C4-2B (cell line): Measurements from ENCODE around the gene DNAJC5.

ENCODE experiments used
- H3K27ac ChIP-seq: fragments of 450-650 bp; 2 replicates; pipeline ENCODE4 v1.5.1; 2017
- ZFX ChIP-seq: fragments of 450-650 bp; IDR thresholded peaks from 2 replicates; pipeline ENCODE4 v1.6.1; 2017
- TF ChIP-seq, protein P1 (sequence below): fragments of 450-650 bp; conservative IDR thresholded peaks from 2 replicates; pipeline ENCODE4 v1.5.1; 2017; ENCODE audit warnings: mild to moderate bottlenecking

Gene DNAJC5

DNA sequence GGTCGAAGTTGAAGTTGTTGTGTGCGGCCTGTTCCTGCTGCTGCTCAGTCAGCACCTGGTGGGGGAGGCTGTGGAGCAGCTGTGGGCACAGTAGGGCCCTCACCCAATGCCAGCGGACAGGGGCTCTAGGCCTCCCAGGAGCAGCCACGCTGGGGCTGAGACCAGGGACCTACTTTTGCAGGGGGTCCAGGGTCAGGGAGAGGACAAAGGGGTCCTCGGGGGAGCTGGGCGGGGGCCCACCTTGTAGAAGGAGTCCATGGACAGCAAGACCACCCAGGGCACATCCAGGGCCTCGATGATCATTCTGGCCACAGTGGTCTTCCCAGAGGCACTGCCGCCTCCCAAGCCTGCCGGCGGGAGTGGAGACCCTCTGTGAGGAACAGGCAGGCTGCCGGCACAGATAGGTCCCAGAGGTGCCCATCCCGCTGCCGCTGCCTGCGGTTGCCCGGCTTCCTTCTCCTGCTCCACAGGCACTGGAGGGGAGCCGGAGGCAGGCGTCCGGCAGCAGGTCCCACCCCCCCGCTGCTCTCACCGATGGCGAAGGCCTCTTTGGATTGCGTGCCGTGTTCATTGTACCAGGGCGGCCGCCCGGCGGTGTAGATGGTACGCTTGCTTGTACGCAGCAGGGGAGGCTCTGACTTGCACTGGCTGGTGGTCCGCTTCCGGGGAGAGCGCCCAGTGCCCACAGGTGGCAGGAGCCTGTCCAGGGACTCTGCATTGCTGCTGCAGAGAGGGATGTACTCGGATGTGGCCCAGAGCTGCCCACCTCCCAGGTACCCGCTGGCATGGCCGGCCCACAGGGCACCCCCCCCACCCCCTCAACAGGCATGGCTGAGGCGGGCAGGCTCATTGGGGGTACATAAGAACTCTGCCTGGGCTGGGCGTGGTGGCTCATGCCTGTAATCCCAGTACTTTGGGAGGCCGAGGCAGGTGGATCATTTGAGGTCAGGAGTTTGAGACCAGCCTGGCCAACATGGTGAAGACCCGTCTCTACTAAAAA lies 51.3 kb downstream of the DNAJC5 start:
- TF ChIP-seq ZFX: no peak
- TF ChIP-seq, protein P1, sequence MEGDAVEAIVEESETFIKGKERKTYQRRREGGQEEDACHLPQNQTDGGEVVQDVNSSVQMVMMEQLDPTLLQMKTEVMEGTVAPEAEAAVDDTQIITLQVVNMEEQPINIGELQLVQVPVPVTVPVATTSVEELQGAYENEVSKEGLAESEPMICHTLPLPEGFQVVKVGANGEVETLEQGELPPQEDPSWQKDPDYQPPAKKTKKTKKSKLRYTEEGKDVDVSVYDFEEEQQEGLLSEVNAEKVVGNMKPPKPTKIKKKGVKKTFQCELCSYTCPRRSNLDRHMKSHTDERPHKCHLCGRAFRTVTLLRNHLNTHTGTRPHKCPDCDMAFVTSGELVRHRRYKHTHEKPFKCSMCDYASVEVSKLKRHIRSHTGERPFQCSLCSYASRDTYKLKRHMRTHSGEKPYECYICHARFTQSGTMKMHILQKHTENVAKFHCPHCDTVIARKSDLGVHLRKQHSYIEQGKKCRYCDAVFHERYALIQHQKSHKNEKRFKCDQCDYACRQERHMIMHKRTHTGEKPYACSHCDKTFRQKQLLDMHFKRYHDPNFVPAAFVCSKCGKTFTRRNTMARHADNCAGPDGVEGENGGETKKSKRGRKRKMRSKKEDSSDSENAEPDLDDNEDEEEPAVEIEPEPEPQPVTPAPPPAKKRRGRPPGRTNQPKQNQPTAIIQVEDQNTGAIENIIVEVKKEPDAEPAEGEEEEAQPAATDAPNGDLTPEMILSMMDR: no peak
- peak overlapping the region; percentile 28 for H3K27ac ChIP-seq

DNA sequence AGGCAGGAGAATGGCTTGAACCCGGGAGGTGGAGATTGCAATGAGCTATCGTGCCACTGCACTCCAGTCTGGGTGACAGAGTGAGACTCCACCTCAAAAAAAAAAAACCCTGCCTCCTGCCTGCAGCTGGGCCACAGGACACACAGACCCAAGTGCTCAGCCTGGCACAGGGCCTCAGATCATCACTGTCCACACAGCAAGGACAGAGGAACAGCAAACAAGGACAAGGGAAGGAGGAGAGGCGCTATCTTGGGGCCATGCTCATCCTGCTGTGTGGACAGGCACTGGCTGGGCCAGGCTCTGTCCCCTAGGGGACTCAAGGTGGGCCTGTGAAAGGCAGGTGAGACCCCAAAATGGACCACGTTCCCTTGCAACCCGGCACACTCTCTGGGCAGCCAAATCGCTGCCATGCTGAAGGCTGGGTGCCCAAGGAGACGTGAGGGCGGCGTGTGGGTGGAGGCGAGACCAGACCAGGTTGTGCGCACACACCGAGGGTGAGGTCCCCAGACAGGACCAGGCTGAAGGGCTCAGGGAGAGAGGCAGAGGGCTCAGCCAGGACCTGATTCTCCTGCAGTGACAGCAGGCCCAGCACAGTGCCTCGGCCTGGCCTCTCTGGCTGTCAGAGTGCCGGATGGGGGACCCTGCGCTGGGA lies 52.2 kb downstream of the DNAJC5 start:
- H3K27ac ChIP-seq: peak overlapping the region; percentile 28
- TF ChIP-seq, protein P1: no peak
- no peak for TF ChIP-seq ZFX

DNA sequence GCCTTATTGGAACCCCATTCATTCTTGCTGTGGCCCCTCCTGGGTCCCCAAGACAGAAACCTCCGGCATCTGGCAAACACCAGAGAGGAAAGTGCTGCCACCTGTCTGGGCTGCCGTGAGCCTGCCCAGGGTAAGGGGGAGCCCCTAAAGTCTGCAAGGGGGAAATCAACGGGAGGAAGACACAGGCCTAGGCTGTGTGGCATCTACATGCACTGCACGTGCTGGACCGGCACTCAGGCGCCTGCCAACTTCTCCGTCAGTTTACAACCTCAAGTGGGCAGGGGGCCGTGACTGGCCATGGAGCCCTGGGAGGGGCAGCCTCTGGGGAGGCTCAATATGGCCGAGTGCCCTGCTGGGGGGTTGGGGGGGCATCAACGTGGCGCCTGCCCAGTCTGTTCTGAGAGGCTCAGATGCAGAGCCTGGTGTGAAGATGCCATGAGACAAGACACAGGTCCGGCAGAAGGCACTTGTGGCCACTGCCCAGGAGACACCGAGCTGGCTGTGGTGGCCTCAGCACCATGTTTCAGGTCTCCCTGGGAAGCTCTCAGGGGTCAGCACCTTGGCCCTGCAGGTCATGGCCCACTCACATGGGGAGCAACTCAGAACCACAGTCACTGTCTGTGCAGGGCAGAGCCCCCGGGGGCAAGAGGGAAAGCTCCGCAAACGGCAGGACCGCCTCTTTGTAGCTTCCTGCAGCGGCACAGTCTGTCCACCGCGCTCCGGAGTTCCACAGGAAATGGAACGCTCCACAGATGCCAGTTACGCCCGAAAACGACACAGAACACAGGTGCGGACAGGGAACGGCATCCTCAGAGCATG lies 52.9 kb downstream of the DNAJC5 start:
- H3K27ac ChIP-seq: peak overlapping the region; percentile 28

DNA sequence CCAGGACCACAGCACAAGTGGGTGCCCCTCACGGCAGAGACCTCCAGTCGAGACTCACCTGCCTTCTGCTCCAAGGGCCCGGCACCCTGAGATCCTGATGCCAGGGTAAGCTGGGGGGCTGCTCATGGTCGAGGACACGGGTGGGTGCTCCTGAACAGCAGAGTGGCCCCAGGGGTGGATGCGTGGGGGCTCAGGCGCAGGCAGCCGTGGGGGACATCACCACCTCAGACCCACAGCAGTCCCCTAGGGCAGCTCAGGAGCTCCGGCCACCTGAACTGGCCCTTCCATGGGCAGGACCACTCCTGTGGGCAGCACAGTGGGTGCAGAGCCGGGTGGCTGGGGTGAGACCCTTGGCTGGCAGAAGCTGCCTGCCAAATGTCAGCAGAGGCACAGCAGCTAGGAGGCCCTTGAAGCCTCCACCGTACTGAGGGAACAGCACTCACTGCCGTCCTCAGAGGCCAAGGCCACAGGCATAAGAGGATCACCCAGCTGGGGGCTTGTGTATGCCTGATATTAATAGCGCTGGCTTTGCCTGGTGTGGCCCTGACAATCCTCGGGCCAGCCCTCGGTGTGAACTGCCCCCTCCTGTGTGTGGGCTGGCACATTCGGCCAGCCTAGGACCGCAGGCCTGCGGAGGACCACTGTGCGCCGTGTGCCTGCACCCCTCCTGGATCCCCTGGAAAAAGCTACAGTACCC lies 55.9 kb downstream of the DNAJC5 start:
- TF ChIP-seq ZFX: no peak
- TF ChIP-seq, protein P1: no peak

More for the DNA sequence above, 52.9 kb downstream of the DNAJC5 start:
- TF ChIP-seq ZFX: no peak

DNA sequence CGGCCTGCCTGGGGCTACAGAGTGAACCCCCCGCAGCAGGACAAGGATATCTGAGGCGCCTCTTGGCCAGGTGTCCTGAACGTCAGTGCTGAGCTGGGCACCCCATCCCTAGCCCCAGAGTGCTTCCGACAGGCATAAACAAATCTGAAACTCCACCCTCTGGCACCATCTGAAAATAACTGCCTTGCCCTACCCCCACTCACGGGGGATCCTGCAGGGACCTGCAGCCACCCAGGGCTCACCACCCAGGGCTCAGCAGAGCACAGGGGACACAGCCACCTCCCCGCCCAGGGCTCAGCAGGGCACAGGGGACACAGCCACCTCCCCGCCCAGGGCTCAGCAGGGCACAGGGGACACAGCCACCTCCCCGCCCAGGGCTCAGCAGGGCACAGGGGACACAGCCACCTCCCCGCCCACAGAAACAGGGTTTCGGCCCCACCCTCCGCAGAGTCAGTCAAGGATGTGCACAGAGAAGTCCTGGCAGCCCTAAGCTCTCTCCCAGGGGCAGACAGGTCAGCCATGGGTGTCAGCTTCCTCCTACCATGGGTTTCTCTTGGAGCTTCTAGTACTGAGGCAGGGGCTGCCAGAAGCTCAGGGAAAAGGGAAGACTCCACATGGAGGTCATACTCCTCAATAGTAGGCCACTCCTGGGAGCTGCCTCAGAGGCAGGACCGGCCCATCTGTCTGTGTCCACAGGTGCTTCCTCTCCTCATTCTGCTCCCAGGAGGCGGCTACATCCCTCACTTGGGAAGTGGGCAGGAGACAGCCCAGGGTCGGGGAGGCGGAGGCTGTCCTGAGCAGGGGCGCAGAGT lies 56.7 kb downstream of the DNAJC5 start:
- H3K27ac ChIP-seq: no peak overlapping the region
- no peak for TF ChIP-seq ZFX
- TF ChIP-seq, protein P1: no peak

More for the DNA sequence above, 55.9 kb downstream of the DNAJC5 start:
- H3K27ac ChIP-seq: no peak overlapping the region

DNA sequence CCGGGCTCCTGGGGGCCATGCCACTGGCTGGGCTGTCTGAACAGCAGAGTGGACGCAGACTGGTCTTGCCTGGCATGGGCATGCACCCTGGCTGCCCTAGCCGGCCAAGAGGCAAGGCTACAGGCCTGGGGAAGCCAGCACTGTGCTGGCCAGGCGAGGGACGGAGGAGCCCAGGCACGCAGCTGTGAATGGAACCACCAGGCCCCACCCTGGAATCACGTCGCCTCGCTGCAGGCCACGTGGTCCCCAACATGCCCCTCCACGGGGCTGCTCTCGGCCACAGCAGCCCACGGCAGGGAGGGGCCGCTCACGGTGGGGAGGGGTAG lies 57.2 kb downstream of the DNAJC5 start:
- no peak overlapping the region for H3K27ac ChIP-seq
- TF ChIP-seq, protein P1: no peak
- no peak for TF ChIP-seq ZFX
